Neural crest cell (in vitro differentiated cells): ENCODE measurements around the gene NFU1. TPM values are rescaled to one million over a fixed set of nuclear protein-coding genes. Genes with fewer than 3 reads are reported as not detected.
"Not testable (repeated sequence)": the region's sequence is repeated elsewhere in the genome, so short reads cannot be mapped to it uniquely, and the experiment has no call there.

Experiments used
- DNase-seq: peaks from one replicate; pipeline ENCODE4 v3.0.0; 2021; ENCODE audit warnings: low read depth, mixed read lengths, low spot score
- H3K27ac Mint-ChIP-seq: one replicate; pipeline ENCODE4 v1.8.0; 2021; ENCODE audit warnings: mild to moderate bottlenecking, mixed read lengths; ENCODE audit not compliant: unreplicated experiment
- H3K27me3 Mint-ChIP-seq: 2 replicates; pipeline ENCODE4 v1.8.0; 2021; ENCODE audit warnings: low read depth, mild to moderate bottlenecking, mixed read lengths
- H3K36me3 Mint-ChIP-seq: 2 replicates; pipeline ENCODE4 v1.8.0; 2021; ENCODE audit warnings: low read depth, mild to moderate bottlenecking, mixed read lengths
- H3K4me1 Mint-ChIP-seq: 2 replicates; pipeline ENCODE4 v1.8.0; 2021; ENCODE audit warnings: mixed read lengths
- H3K4me3 Mint-ChIP-seq: one replicate; pipeline ENCODE4 v1.8.0; 2021; ENCODE audit warnings: mild to moderate bottlenecking, mixed read lengths
- H3K9me3 Mint-ChIP-seq: 2 replicates; pipeline ENCODE4 v1.8.0; 2021; ENCODE audit warnings: mixed read lengths
- total RNA-seq: library from RNA; stranded (reverse); gene quantifications from 2 replicates; pipeline ENCODE4 v1.2.1, GENCODE V29; 2021
- TF ChIP-seq, protein P1 (sequence below): fragments of 200-600 bp; sonication (generic); conservative IDR thresholded peaks from 2 replicates; pipeline ENCODE4 v1.5.0; 2021; ENCODE audit warnings: antibody characterized with exemption, mild to moderate bottlenecking

The NFU1 gene
- total RNA-seq, 1 donor from 2014 or later, result 42.7 TPM

DNA sequence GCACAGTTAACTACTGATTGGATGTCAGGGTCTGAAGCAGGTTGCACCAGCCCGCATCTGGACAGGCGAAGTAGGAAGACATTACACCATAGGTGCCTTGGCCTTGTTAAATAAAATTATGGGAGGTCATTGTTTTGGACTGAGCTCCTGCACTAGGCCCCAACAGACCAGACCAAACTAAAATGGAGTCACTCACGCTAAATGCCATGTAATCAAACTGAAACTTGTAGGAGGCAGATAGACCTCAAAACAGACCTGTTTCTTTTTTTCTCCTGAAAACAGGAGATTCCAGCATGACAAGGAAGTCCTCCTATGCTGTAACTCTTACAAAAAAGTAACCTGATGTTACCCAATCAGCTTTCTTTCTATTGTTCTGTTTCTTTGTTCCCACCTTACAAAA is 15.5 kb upstream of the NFU1 start:
- Mint-ChIP-seq H3K4me1 (peaks cover 5% of the 10 kb centered on the region), H3K4me3 (no peak overlapping the region), H3K27ac (no peak overlapping the region), H3K9me3 (no peaks in the 10 kb centered on the region), H3K36me3 (no peaks in the 10 kb centered on the region), H3K27me3 (no peaks in the 10 kb centered on the region)
- TF ChIP-seq, protein P1, sequence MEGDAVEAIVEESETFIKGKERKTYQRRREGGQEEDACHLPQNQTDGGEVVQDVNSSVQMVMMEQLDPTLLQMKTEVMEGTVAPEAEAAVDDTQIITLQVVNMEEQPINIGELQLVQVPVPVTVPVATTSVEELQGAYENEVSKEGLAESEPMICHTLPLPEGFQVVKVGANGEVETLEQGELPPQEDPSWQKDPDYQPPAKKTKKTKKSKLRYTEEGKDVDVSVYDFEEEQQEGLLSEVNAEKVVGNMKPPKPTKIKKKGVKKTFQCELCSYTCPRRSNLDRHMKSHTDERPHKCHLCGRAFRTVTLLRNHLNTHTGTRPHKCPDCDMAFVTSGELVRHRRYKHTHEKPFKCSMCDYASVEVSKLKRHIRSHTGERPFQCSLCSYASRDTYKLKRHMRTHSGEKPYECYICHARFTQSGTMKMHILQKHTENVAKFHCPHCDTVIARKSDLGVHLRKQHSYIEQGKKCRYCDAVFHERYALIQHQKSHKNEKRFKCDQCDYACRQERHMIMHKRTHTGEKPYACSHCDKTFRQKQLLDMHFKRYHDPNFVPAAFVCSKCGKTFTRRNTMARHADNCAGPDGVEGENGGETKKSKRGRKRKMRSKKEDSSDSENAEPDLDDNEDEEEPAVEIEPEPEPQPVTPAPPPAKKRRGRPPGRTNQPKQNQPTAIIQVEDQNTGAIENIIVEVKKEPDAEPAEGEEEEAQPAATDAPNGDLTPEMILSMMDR, result no peak
- DNase-seq, result no peak

DNA sequence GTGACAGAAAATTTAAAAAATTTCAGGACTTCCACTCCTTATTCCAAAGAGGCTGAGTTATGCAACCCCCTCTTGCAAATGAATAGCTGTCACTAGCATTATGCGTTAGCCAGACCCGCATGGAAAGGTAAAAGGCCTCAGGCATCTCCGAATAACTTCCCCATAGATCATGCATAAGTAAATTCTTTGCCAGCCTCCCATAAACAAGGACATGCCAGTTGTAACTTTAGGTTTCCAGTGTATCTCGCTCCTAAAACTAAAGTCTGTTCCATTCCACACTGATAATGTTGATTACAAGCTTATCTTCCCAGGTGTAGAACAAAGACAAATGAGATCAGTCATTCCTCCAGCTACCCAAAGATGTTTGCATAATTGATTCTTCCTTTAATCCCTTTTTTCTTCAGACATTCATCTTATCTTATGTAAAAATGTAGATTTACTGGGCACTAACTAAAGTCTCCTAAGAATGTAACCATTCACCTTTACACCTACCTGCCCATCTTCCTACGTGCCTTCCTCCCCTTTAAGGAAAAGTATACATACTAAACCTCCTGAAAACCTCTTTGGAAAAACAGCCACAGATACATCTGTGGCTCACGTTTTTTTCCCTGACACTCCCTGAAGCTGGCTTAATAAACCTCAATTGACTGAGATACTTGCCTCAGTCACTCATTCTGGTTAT is 13.6 kb upstream of the NFU1 start:
- Mint-ChIP-seq H3K36me3 (no peaks in the 10 kb centered on the region), H3K4me1 (peaks cover 5% of the 10 kb centered on the region), H3K4me3 (no peak overlapping the region), H3K27me3 (no peaks in the 10 kb centered on the region), H3K9me3 (no peaks in the 10 kb centered on the region), H3K27ac (no peak overlapping the region)
- TF ChIP-seq, protein P1, result no peak
- no peak for DNase-seq

DNA sequence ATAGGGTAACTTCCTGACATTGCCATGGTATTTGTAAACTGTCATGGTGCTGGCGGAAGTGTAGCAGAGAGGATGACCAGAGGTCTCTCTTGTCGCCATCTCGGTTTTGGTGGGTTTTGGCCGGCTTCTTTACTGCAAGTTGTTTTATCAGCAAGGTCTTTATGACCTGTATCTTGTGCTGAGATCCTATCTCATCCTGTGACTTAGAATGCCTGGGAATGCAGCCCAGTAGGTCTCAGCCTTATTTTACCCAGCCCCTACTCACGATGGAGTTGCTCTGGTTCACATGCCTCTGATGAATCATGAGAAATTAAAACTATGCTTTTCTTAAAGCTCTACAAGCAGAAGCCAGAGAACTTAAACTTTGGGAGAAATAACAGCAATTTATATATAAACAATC is 12.7 kb upstream of the NFU1 start:
- Mint-ChIP-seq H3K27ac (no peak overlapping the region), H3K4me1 (peaks cover 5% of the 10 kb centered on the region), H3K9me3 (no peaks in the 10 kb centered on the region), H3K27me3 (no peaks in the 10 kb centered on the region), H3K4me3 (no peak overlapping the region), H3K36me3 (no peaks in the 10 kb centered on the region)
- DNase-seq, result no peak
- TF ChIP-seq, protein P1, result no peak

DNA sequence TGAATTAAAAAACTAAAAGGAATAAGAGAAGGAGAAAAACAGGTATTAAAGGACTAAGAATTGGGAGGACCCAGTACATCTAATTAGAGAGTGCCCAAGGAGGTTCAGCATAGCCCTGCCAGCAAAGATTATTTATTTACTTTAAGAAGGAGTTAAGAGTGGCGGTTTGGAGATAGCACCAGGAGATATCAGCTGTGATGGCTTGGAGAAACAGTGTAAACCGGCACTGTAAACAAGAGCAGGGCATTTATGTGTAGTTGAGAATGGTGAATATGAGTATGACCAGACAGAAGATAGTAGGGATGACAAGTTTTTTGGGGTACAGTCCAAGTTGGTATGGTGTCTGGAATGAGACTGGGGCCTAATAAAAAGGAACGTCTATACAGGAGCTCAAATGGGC is 6.4 kb upstream of the NFU1 start:
- H3K36me3 Mint-ChIP-seq, result not testable (repeated sequence)

DNA sequence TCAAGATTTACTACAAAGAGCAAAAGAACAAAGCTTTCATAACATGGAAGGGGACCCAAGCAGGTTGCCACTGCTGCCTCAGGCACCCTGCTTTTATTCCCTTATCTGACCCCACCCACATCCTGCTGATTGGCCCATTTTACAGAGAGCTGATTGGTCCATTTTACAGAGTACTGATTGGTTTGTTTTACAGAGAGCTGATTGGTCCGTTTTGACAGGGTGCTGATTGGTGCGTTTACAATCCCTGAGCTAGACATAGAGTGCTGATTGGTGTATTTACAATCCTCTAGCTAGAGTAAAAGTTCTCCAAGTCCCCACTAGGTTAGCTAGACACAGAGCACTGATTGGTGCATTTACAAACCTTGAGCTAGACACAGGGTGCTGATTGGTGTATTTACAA is 2.3 kb upstream of the NFU1 start:
- H3K27ac Mint-ChIP-seq, H3K9me3 Mint-ChIP-seq, H3K4me3 Mint-ChIP-seq, DNase-seq, H3K36me3 Mint-ChIP-seq, H3K27me3 Mint-ChIP-seq: not testable (repeated sequence)
- H3K4me1 Mint-ChIP-seq, result peaks cover 25% of the 10 kb centered on the region

More for the DNA sequence above, 6.4 kb upstream of the NFU1 start:
- not testable (repeated sequence) for H3K9me3 Mint-ChIP-seq, H3K27me3 Mint-ChIP-seq, H3K4me1 Mint-ChIP-seq, H3K4me3 Mint-ChIP-seq, H3K27ac Mint-ChIP-seq, DNase-seq

DNA sequence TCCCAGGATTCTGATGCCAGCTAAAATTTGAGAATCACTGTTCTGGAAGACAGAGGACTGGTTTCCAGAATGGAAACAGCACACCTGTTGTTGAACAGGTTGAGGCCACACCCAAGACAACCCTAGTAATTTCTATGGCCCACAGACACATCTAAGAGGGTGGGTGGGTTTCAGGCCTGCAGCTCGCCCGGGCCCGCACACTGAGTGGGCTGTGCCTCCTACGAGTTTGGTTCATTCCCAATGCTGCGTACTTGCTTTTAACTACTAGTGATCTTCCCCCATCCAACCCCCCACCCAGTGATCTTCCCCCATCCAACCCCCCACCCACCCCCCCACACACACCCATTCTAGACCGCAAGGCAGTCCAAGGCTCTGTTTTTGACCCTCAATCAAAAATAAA is 1.3 kb upstream of the NFU1 start:
- TF ChIP-seq, protein P1, result no peak
- no peak for DNase-seq
- H3K4me3 Mint-ChIP-seq, result no peak overlapping the region
- H3K9me3 Mint-ChIP-seq, result peaks cover 7% of the 10 kb centered on the region
- H3K4me1 Mint-ChIP-seq, result peaks cover 26% of the 10 kb centered on the region
- H3K27me3 Mint-ChIP-seq, result no peaks in the 10 kb centered on the region
- H3K27ac Mint-ChIP-seq, result no peak overlapping the region
- H3K36me3 Mint-ChIP-seq, result no peaks in the 10 kb centered on the region
